A549 (cell line): ENCODE data around the gene SPRED3. TPM values are rescaled to one million over a fixed set of nuclear protein-coding genes. Genes with fewer than 3 reads are reported as not detected.

Experiments used
- ATAC-seq, 2 experiments: fragments of 200-7000 bp in 1 of 2; fragments of >200 bp in 1 of 2; cut with Nextera tagmentation in 1 of 2; cut with Tn5 transposase in 1 of 2; 3 replicates each; pipeline versions ENCODE4 v1.8.0 to v1.9.1; 2018 to 2020; ENCODE audit warnings: mild to moderate bottlenecking in 1 of 2, moderate library complexity in 1 of 2
- CTCF ChIA-PET: fragments of 300-600 bp; sonication (Branson Sonifier 250); formaldehyde crosslinking; extraction: SDS; loops from one replicate; lab custom pipeline; 2021; ENCODE audit warnings: antibody characterized with exemption, inconsistent platforms; lab: Yijun Ruan, JAX
- POLR2A ChIA-PET: fragments of 350-600 bp; formaldehyde crosslinking; extraction: SDS; loops from one replicate; lab custom pipeline; 2021; ENCODE audit warnings: antibody characterized with exemption, inconsistent platforms; lab: Yijun Ruan, JAX
- DNase-seq, 2 experiments: peaks; one replicate each; pipeline versions ENCODE4 v3.0.0 to v3.0.0-alpha.2; 2011 to 2016; ENCODE audit warnings: low read depth in 1 of 2, low spot score in 1 of 2
- FAIRE-seq: peaks from 2 replicates; lab custom pipeline; 2011; peaks lifted over from hg19 to GRCh38; lab: Jason Lieb, UNC
- H3K27ac ChIP-seq, 2 experiments: fragments of >200 bp; sonication (Bioruptor Twin); formaldehyde crosslinking; 3 replicates each; pipeline ENCODE4 v1.5.1; 2016 to 2017
- H3K4me1 ChIP-seq: fragments of >200 bp; sonication (Bioruptor Twin); formaldehyde crosslinking; 3 replicates; pipeline ENCODE4 v1.6.1; 2016
- H3K4me2 ChIP-seq: fragments of >200 bp; sonication (Bioruptor Twin); formaldehyde crosslinking; 3 replicates; pipeline ENCODE4 v1.6.1; 2016
- H3K4me3 ChIP-seq: fragments of >200 bp; sonication (Bioruptor Twin); formaldehyde crosslinking; 3 replicates; pipeline ENCODE4 v1.5.1; 2016
- H3K9me3 ChIP-seq: fragments of >200 bp; sonication (Bioruptor Twin); formaldehyde crosslinking; 3 replicates; pipeline ENCODE4 v1.6.1; 2016
- CHD2 ChIP-seq: fragments of 150-350 bp; IDR thresholded peaks from 2 replicates; pipeline ENCODE4 v1.6.1; 2014; ENCODE audit warnings: low read length; ENCODE audit not compliant: partially characterized antibody
- CHD4 ChIP-seq: fragments of 200-600 bp; sonication (generic); IDR thresholded peaks from 2 replicates; pipeline ENCODE4 v1.6.1; 2016; ENCODE audit warnings: antibody characterized with exemption, mild to moderate bottlenecking, borderline replicate concordance
- EHF ChIP-seq: fragments of 250-450 bp; sonication (Bioruptor Pico); IDR thresholded peaks from 2 replicates; pipeline ENCODE4 v1.5.0; 2020; ENCODE audit warnings: mild to moderate bottlenecking
- EHMT2 ChIP-seq: fragments of 200-600 bp; sonication (generic); IDR thresholded peaks from 2 replicates; pipeline ENCODE4 v1.6.1; 2016; ENCODE audit warnings: antibody characterized with exemption, low read depth, mild to moderate bottlenecking, moderate library complexity
- FOSB ChIP-seq: fragments of 250-450 bp; sonication (Bioruptor Pico); IDR thresholded peaks from 2 replicates; pipeline ENCODE4 v1.5.0; 2020; ENCODE audit warnings: mild to moderate bottlenecking, moderate library complexity
- FOSL2 ChIP-seq, 2 experiments: fragments of 450-650 bp in 1 of 2; fragments of >200 bp in 1 of 2; sonication (Bioruptor Twin) in 1 of 2; formaldehyde crosslinking; IDR thresholded peaks; 2 replicates each; pipeline versions ENCODE4 v1.5.0 to v1.6.1; 2016 to 2020; ENCODE audit warnings: mild to moderate bottlenecking in 1 of 2, moderate library complexity in 1 of 2
- JUNB ChIP-seq: fragments of >200 bp; sonication (Bioruptor Twin); formaldehyde crosslinking; IDR thresholded peaks from 2 replicates; pipeline ENCODE4 v1.6.1; 2016
- MAFK ChIP-seq: fragments of 450-650 bp; IDR thresholded peaks from 2 replicates; pipeline ENCODE4 v1.6.1; 2014; ENCODE audit not compliant: partially characterized antibody
- POLR2AphosphoS2 ChIP-seq: conservative IDR thresholded peaks from 2 replicates; pipeline ENCODE4 v1.6.1; 2012; ENCODE audit warnings: low read length, improper control_type of control experiment, inconsistent platforms
- RARB ChIP-seq: fragments of 250-450 bp; sonication (Bioruptor Pico); IDR thresholded peaks from 2 replicates; pipeline ENCODE4 v1.8.0; 2021; ENCODE audit warnings: mild to moderate bottlenecking, moderate library complexity
- RCOR1 ChIP-seq: fragments of 150-350 bp; IDR thresholded peaks from 2 replicates; pipeline ENCODE4 v1.6.1; 2014; ENCODE audit warnings: antibody characterized with exemption, low read length, low read depth
- RFX5 ChIP-seq: fragments of 450-650 bp; IDR thresholded peaks from 2 replicates; pipeline ENCODE4 v1.7.1; 2014; ENCODE audit warnings: antibody characterized with exemption, mild to moderate bottlenecking, moderate library complexity
- TP53 ChIP-seq: fragments of 250-450 bp; sonication (Bioruptor Pico); IDR thresholded peaks from 2 replicates; pipeline ENCODE4 v1.5.0; 2021; ENCODE audit warnings: mild to moderate bottlenecking, moderate library complexity
- ZC3H11A ChIP-seq: fragments of 450-650 bp; IDR thresholded peaks from 2 replicates; pipeline ENCODE4 v1.6.1; 2014; ENCODE audit warnings: antibody characterized with exemption, mild to moderate bottlenecking
- ZNF302 ChIP-seq: fragments of 250-450 bp; sonication (Bioruptor Pico); IDR thresholded peaks from 2 replicates; pipeline ENCODE4 v1.9.0; 2021; ENCODE audit warnings: inconsistent platforms, mild to moderate bottlenecking, moderate library complexity
- WGBS: methylation state at CpG from one replicate; pipeline ENCODE4 v1.1.6; 2017; ENCODE audit errors: missing lambda C conversion rate; 5-methylcytosine and 5-hydroxymethylcytosine counted together
- polyA plus RNA-seq, 4 experiments: library from polyadenylated mRNA; depleted of rRNA in 3 of 4; stranded (reverse); fragments of >200 nt; fragmentation: RNase III in 1 of 4; extraction: RNeasy Plus Mini Kit Qiagen cat#74134 plus additional on column Dnase treatment in 1 of 4; gene quantifications; 2 replicates in 3 of 4; 3 replicates in 1 of 4; pipeline ENCODE4 v1.2.3, GENCODE V29; 2011 to 2017
- TF ChIP-seq, protein P1 (sequence below): IDR thresholded peaks from 2 replicates; pipeline ENCODE4 v1.6.1; 2012
- TF ChIP-seq, protein P2 (sequence below): fragments of 250-450 bp; sonication (Bioruptor Pico); IDR thresholded peaks from 2 replicates; pipeline ENCODE4 v1.5.0; 2020; ENCODE audit warnings: low read depth, mild to moderate bottlenecking, moderate library complexity
- TF ChIP-seq, protein P3 (sequence below): IDR thresholded peaks from 2 replicates; pipeline ENCODE4 v1.6.1; 2012

Gene SPRED3
- polyA plus RNA-seq, 2 of the 4 experiments (the other 2 are of a cell fraction) = 2.8 to 3.0 TPM

DNA sequence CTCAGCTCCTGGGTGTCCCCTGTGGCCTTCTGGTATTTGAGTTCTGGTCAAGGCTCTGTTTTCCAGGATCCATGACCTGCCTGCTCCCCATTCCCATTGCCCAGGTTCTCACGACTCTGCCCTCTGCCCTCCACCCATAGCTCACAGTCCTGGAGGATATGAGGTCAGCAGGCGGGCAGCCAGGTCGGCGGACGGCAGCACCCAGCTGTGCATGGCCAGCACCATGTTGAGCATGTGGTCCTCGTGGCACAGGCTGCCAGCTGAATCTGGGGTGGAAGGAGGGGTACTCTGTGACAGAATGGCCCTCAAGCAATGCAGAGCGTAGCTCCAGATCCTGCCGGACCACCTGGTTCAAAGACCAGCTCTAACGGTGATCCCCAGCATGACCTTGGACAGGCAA, 32.4 kb downstream of the SPRED3 start:
- Histone ChIP-seq H3K4me3 (no peak overlapping the region), H3K4me2 (no peak overlapping the region), H3K4me1 (peaks cover 9% of the 10 kb centered on the region; the same call in 2 of the 3 replicates), H3K9me3 (no peaks in the 10 kb centered on the region), H3K27ac (no peak overlapping the region)
- ChIA-PET CTCF (interaction anchor here (0.8 to 11.1 kb wide), 7 partner anchors 9 to 518 kb away, joined by 3 to 116 read pairs (median 3); partner anchors contain the start of gene FAM98C), POLR2A (no interaction called here)
- 72% methylated on average over 9 of the region's 9 CpGs for WGBS
- TF ChIP-seq RARB (CRISPR knock-in tag) (no peak), RCOR1 (no peak), TP53 (CRISPR knock-in tag) (no peak), FOSL2 (IDR thresholded peaks at IDR 0.05) (no peak), FOSL2 (CRISPR knock-in tag; IDR thresholded peaks at IDR 0.05) (no peak)
- TF ChIP-seq, protein P1, sequence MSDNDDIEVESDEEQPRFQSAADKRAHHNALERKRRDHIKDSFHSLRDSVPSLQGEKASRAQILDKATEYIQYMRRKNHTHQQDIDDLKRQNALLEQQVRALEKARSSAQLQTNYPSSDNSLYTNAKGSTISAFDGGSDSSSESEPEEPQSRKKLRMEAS = no peak
- DNase-seq (no peak), ATAC-seq (no peak), FAIRE-seq (no peak)

DNA sequence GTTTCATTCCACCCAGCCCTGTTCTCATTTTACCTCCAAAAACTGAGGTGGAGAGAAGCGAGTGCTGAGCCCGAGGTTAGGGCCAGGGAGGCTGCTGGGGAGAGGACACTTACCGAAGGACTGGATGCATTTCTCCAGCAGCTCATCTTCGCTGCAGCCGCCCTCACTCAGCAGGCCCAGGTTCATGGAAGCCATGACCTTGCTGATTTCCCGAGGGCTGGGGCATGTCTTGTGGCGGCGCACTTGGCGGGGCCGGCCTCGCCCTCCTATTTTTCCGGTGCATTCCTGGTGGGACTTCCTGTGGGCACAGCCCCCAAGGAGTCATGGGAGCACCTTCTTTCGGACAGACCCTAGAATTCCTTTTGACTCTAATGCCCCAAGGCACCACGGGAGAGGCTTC, 33.4 kb downstream of the SPRED3 start:
- CTCF ChIA-PET = interaction anchor here (1.3 to 11.1 kb wide), 2 partner anchors 18 to 519 kb away, joined by 3 to 116 read pairs; partner anchors contain the start of gene FAM98C
- no peak overlapping the region for H3K4me2 ChIP-seq
- no peak overlapping the region for H3K27ac ChIP-seq
- WGBS = 76% methylated on average over 14 of the region's 14 CpGs
- no peaks in the 10 kb centered on the region for H3K9me3 ChIP-seq
- ATAC-seq (no peak), FAIRE-seq (no peak), DNase-seq (no peak)
- no peak overlapping the region for H3K4me3 ChIP-seq
- POLR2A ChIA-PET = no interaction called here
- H3K4me1 ChIP-seq = peaks cover 9% of the 10 kb centered on the region; the same call in 2 of the 3 replicates
- TF ChIP-seq, protein P2, sequence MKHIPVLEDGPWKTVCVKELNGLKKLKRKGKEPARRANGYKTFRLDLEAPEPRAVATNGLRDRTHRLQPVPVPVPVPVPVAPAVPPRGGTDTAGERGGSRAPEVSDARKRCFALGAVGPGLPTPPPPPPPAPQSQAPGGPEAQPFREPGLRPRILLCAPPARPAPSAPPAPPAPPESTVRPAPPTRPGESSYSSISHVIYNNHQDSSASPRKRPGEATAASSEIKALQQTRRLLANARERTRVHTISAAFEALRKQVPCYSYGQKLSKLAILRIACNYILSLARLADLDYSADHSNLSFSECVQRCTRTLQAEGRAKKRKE (CRISPR knock-in tag) = no peak
- TF ChIP-seq, protein P3, sequence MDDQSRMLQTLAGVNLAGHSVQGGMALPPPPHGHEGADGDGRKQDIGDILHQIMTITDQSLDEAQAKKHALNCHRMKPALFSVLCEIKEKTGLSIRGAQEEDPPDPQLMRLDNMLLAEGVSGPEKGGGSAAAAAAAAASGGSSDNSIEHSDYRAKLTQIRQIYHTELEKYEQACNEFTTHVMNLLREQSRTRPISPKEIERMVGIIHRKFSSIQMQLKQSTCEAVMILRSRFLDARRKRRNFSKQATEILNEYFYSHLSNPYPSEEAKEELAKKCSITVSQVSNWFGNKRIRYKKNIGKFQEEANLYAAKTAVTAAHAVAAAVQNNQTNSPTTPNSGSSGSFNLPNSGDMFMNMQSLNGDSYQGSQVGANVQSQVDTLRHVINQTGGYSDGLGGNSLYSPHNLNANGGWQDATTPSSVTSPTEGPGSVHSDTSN = no peak
- TF ChIP-seq RARB (CRISPR knock-in tag) (no peak), FOSB (CRISPR knock-in tag) (no peak), JUNB (no peak), CHD4 (no peak), EHF (no peak)

DNA sequence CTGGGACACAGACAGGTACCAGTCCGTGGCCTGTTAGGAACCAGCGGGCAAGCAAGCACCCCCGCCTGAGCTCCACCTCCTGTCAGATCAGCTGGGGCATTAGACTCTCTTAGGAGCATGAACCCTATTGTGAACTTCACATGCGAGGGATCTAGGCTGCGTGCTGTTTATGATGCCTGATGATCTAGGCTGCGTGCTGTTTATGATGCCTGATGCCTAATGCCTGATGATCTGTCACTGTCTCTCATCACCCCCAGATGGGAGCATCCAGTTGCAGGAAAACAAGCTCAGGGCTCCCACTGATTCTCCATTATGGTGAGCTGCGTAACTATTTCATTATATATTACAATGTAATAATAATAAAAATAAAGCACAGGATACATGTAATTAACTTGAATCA, 33.9 kb downstream of the SPRED3 start:
- TF ChIP-seq RFX5 (no peak), ZC3H11A (no peak), CHD2 (no peak), MAFK (no peak), ZNF302 (no peak), POLR2AphosphoS2 (no peak), EHMT2 (no peak)
- TF ChIP-seq, protein P1 = no peak
- TF ChIP-seq, protein P2 (CRISPR knock-in tag) = no peak
- H3K27ac ChIP-seq = no peak overlapping the region
- DNase-seq = no peak
- FAIRE-seq = no peak
- no peak overlapping the region for H3K4me3 ChIP-seq
- H3K4me1 ChIP-seq = peaks cover 8% of the 10 kb centered on the region; the same call in 2 of the 3 replicates
- no peak for ATAC-seq
- ChIA-PET POLR2A (no interaction called here), CTCF (interaction anchor here (0.8 to 11.1 kb wide), 3 partner anchors 19 to 520 kb away, joined by 3 to 116 read pairs (median 3); partner anchors contain the start of gene FAM98C)
- H3K4me2 ChIP-seq = no peak overlapping the region
- WGBS = 75% methylated on average over 7 of the region's 7 CpGs
- no peaks in the 10 kb centered on the region for H3K9me3 ChIP-seq
